ENCODE measurements around the gene COMP. TPM values are rescaled to one million over a fixed set of nuclear protein-coding genes. Genes with fewer than 3 reads are reported as not detected.

COMP gene
- total RNA-seq (0.07 and 0.09 TPM in 2 replicates), polyA plus RNA-seq (0.46 TPM in 1 of 2 replicates, not detected in the other)

- Histone ChIP-seq H3K27ac (no peak within 1 kb of the TSS), H3K9me3 (ENCODE audit: low read depth) (no peaks in the 10 kb centered on the region), H3K4me3 (no peak within 1 kb of the TSS), H3K4me1 (ENCODE audit: low read depth) (no peaks in the 10 kb centered on the region), H3K27me3 (peaks cover 100% of the 10 kb centered on the region), H3K36me3 (no peaks in the 10 kb centered on the region)
- TF ChIP-seq CTCF (IDR thresholded peaks at IDR 0.05; ENCODE audit: low read depth, low read length): no peak
- no peak for DNase-seq (ENCODE audit: low read depth in 1 of 2, low spot score in 1 of 2)
Observed at GRCh38 chr19:18790566-18791314, at the start of gene COMP. Gene COMP (minus strand): TSS chr19:18791305. CDS start chr19:18791269, 36 bp downstream.

GRCh38 chr19:18840288-18841267 is 49.5 kb upstream of the COMP start:
- TF ChIP-seq CTCF (IDR thresholded peaks at IDR 0.05; ENCODE audit: low read depth, low read length): no peak
- no peaks in the 10 kb centered on the region for H3K36me3 ChIP-seq
- no peak overlapping the region for H3K4me3 ChIP-seq
- H3K27me3 ChIP-seq: no peaks in the 10 kb centered on the region
- no peak overlapping the region for H3K27ac ChIP-seq
- H3K4me1 ChIP-seq (ENCODE audit: low read depth): peaks cover 15% of the 10 kb centered on the region
- no peaks in the 10 kb centered on the region for H3K9me3 ChIP-seq (ENCODE audit: low read depth)
- no peak for DNase-seq (ENCODE audit: low read depth in 1 of 2, low spot score in 1 of 2)

- no peak overlapping the region for H3K4me3 ChIP-seq
- H3K27ac ChIP-seq: peak overlapping the region; percentile 28
- H3K9me3 ChIP-seq (ENCODE audit: low read depth): no peaks in the 10 kb centered on the region
- no peak for TF ChIP-seq CTCF (IDR thresholded peaks at IDR 0.05; ENCODE audit: low read depth, low read length)
- H3K27me3 ChIP-seq: no peaks in the 10 kb centered on the region
- H3K4me1 ChIP-seq (ENCODE audit: low read depth): peaks cover 16% of the 10 kb centered on the region
- DNase-seq (ENCODE audit: low read depth in 1 of 2, low spot score in 1 of 2): no peak
- no peaks in the 10 kb centered on the region for H3K36me3 ChIP-seq
Observed at GRCh38 chr19:18839465-18840287, 48.6 kb upstream of the COMP start.

- peaks cover 25% of the 10 kb centered on the region for H3K4me1 ChIP-seq (ENCODE audit: low read depth)
- TF ChIP-seq CTCF (IDR thresholded peaks at IDR 0.05; ENCODE audit: low read depth, low read length): no peak
- H3K27ac ChIP-seq: no peak overlapping the region
- H3K9me3 ChIP-seq (ENCODE audit: low read depth): no peaks in the 10 kb centered on the region
- H3K36me3 ChIP-seq: no peaks in the 10 kb centered on the region
- DNase-seq (ENCODE audit: low read depth in 1 of 2, low spot score in 1 of 2): no peak
- peaks cover 6% of the 10 kb centered on the region for H3K27me3 ChIP-seq
- H3K4me3 ChIP-seq: no peak overlapping the region
Observed at GRCh38 chr19:18834644-18834984, 43.5 kb upstream of the COMP start.
